Hematopoietic multipotent progenitor cell treated with erythropoietin and hydrocortisone succinate and interleukin-3 and kit ligand, for 6 days (in vitro differentiated cells): ENCODE results near the gene FAM118B.
A peak's percentile ranks its signal among the peaks of the same experiment; 100 is the strongest.

Source experiments
- DNase-seq: peaks from one replicate; pipeline ENCODE4 v3.0.0-alpha.2; 2015

The FAM118B gene

DNA sequence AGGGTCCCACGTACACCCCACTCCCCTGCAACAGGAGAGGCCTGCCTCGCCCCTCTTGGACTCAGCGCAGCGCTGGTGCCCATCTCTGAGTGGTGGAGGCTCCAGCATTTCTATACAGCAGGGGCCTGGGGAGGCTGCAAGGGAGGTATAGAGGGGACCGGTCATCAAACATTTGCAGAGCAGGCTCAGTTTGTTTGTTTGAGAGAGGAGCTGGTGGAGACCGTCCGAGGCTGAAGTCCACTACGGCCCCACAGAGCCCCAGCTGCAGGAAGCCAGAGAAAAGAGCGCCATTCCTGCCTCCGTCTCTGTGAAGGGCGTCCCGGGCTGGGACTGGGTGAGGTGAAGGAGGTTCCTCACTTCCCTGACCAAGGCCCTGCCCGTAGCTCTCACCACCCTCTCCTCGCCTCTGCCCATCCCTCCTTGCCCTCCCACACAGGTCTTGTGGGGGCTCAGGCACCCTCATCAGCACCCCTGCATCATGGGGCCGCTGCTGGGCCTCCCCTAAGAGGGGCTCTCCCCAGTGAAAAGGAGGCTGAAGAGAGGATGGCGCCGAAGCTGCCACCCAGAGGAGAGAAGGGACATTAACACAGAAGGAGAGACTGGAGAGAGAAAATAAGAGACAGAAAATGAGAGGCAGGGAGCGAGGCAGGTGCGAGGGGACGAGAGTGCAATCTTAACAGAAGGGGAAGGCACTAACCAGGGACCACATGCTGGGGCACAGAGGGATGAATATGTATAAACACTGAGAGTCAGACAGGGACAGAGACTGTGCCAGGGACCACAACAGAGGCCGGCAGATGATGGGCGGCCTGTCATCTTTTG is 24.7 kb upstream of the FAM118B start:
- no peak for DNase-seq

DNA sequence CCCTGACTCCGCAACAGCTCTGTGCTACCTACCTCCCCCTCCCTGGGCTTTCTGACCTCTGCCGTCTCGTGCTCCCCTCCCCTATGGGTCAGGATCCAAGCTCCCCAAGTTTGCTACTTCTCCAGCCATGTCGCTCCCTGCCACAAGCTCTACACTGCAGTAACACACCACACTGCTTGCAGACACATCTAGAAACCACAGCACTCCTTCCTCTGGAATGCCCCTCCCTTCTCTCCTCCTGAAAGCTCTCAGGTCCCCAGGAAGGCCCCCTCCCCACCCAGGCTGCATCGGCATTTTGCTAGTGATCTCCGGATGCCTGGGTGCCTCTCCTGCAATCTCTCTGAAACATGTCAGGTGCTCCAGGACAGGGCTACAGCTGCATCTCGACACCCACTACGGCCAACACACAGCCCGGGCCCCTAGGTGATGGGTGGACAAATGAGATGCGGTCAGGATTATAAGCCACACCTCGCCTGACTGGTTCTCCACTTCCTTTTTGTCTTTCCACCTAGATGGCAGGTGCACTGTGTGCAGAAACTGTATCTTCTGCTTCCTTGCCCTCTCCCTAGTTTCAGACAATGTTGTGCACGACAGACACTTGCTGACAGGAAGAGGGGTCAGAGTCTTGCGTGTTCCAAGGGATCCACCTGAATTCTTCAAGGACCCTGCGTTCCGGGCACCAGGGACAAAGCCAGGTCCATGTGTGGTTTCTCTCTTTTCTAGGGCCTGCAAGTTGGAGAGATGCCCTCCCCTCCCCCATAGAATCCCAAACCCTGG is 23.1 kb upstream of the FAM118B start:
- no peak for DNase-seq

DNA sequence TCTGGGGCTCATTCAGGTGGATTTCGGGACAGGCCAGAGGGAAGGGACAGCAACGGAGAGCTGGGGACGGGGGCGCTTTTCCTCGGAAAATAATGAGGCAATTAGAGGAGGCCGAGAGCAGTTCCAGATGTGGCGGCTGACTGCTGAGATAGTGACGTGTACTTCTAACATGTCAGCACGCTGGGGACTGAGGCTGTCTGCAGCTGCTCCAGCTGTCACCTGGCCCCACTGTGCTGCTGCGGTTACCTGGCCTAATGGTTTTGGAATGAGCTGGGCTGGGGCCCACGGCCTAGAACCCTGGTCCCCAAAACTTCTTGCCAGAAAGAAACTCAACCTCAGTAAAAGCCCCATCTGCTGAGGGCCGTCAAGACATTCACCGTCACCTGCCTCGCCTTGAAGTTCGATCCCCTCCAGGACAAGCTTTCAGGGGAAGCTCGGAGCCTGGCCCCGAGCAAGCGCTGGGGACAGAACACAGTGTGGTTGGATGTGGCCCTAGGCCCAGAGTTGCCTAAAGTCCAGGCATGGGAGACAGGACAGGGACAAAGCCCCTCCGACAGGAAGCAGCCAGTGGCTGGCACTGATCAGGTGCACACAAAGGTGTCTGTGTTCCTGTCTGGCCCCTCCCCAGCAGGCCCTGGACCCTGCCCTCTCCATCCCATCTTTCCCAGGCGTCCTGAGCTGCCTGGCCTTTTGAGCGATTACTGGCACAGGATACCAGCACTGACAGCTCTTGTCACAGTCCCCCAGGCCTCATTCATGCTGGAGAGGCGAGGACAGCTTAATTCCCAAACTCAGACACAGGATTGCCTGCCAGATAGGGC is 22.3 kb upstream of the FAM118B start:
- no peak for DNase-seq

DNA sequence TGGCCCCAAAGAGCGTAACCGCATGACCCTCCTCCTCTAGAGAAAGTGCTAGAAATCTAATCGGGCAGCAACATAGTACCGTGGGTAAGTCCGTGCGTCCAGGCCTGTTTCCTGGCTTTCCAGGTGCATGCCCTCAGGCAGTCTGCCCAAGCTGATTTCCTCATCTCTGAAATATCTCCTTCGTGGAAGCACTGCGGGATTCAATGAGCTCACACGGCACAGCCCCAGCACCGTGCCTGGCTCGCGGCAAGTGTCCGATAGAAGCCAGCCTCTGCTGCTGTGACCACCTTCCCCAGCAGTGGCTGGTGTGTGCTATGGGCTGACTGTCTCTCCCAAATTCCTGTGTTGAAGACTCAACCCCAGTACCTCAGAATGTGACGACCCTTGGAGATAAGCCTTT is 20.8 kb upstream of the FAM118B start:
- DNase-seq = no peak

DNA sequence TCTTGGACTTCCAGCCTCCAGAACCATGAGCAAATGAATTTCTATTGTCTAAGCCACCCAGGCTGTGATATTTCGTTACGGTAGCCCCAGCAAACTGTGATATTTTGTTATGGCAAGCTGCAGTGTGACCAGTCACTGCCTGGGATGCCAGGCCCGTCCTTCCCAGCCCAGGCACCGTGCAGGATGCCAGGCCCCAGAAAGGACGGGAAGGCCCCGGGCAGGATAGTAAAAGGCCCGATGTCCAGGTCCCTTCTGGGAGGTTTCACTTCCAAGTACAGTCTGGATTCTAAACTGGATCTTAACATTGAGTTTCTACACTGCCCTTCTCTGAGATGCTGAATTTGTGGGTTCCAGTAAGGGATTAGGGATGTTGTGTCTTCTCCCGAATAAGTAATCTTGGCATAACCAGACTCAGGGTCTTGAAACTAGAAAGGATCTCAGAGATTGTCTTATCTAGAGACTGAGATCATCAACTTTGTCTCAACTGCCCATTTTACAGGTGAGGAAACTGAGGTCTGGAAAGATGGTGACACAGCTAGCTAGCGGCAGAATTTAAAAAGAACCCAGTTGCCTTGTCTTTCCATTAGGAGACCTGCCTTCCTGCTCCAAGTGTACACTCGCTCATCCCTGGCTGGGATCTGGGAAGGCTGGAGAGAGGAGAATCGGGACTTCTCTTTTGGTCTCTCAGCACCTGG is 20.1 kb upstream of the FAM118B start:
- DNase-seq = no peak

DNA sequence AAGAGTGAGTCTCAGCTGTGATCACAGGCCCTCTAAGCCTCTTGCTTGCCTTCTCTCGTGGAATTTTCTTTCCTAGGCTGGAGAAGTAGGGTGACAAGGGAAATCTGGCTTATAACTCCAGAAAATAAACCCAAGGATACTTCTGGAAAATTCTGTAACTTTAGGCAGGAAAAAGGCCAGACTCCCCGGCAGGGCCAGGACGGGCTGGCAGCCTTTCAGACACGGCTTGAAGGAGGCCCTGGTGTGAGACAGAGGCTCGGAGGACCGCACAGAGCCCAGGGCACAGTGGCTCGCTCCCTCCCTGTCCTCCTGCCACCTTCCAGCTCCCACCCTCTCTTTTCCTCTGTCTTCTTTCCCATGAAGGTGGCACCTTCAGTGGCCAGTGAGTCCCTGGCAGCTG is 19.2 kb upstream of the FAM118B start:
- DNase-seq = no peak

DNA sequence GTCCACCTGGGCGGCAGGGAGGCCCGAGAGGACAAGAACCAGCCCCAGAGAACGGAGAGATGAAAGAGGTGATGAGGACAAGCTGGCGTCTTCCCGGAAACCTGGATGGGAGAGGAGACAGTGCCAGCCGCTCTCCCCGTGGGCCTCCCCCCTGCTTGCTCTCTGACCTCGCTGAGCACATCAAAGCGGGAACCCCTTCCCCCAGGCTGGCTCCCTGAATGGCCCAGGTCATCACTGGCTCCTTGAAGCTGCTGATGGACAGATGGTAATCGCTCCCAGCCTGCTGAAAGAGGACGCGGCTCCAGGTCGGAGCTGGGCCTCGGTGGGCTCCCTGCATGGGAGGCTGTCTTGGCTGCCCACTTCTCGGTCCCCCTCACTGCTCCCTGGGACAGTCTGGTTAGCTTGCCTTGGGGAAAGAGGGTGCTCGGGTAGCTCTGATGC is 18.5 kb upstream of the FAM118B start:
- DNase-seq = no peak

DNA sequence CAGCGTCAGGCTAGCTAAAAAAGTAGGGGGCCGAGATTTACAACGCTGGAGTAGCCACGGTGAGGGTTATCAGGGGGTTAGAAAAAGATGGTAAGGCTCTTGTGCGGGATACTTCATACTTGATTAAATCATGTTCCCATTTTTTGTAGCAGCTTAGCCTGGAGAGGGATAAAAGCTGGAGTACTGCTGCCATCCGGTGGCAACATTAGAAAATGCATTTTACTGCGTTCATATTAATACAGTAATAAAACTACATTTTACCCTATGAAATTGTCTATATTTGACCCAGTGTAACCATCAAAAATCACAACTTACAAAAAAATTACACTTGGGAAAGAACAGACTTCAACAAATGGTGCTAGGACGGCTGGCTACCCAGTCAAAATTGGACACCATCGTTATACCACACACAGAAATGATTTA is 17.4 kb upstream of the FAM118B start:
- peak; percentile 76 for DNase-seq

DNA sequence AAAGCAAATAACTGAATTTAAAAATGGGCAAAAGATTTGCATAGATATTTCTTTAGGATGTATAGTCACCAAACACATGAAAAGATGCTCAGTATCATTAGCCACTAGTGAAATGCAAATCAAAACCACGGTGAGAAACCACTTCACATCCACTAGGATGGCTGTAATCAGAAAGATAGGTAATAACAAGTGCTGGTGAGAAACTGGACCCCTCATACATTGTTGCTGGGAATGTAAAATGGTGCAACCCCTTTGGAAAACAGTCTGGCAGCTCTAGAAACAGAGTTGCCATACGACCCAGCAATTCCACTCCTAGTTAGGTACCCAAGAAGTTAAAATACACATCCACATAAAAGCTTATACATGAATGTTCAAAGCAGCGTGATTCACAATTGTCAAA is 16.5 kb upstream of the FAM118B start:
- DNase-seq = no peak

DNA sequence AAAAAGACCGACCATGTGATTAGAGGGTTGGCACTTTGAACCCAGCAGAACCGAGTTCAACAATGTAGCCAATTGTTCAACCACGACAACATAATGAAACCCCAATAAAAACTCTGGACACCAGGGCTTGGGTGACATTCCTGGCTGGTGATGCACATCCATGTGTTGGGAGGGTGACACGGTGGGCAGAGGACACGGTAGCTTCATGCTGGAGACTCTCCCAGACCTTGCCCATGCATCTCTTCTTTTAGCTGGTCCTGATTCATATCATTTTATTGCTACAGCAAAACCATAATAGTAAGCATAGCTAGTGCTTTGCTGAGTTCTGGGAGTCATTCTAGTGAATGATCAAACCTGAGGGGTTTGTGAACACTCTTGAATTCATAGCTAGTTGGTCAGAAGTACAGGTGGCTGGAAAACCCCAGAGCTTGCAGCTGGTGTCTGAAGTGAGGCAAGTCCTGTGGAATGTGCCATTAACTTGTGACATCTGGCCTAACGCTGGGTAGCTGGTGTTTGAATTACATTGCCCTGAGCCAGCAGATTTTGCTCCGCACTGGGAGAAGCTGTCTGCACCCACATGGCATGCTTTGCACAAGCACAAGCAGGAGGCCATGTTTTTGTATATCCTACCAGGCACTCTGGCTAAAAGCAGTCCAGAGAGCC is 14.2 kb upstream of the FAM118B start:
- no peak for DNase-seq

DNA sequence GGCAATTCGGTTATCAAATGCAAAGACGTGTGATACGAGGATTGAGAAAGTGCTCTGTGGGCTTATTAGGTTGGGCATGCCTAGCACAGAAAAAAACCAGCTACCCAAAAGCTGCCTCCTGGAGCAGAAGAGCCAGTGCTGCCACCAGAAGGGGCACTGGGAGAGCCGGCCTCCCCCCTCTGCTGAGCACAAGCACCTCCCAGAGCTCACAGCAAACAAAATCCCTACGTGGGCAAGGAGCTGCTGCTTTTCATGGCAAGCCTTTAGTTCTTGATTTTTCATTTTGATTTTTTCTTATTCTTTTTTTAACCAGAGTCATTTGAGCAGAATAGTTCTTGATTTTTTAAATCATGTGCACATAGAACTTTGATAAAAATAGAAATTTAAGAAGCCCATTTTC is 12.9 kb upstream of the FAM118B start:
- DNase-seq = no peak

DNA sequence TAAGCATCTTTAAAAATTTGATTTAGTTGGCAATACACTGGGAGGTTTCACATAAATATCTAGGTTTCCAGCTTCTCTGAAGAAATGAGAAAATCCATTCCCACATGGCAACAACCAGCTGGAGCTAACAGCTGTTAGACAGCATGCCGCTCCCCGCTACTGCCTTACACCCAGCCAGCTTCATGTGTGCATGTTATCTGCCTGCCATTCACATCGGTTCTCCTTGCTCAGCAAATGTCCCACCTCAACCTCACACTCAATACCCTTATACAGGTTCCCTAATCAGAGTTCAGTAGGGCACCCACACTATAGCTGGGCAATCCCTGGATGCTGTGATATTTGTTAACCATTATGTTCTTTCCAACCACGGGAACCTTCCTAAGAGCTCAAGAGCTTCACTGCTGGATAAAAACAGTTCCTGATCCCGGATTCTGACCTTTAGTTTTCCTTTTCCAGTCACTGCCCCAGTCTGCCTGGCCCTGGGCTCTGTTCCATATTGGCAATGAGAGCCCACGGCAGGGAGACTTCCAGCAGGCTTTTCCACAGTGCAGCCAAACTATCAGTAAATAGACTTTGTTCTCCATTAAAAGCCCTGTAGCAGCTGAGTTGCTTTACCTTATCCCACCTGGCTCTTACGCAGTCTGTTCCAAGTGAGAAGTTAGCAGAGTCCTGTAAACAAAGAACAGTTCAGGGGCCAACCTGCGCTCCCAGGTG is 8.8 kb upstream of the FAM118B start:
- no peak for DNase-seq

DNA sequence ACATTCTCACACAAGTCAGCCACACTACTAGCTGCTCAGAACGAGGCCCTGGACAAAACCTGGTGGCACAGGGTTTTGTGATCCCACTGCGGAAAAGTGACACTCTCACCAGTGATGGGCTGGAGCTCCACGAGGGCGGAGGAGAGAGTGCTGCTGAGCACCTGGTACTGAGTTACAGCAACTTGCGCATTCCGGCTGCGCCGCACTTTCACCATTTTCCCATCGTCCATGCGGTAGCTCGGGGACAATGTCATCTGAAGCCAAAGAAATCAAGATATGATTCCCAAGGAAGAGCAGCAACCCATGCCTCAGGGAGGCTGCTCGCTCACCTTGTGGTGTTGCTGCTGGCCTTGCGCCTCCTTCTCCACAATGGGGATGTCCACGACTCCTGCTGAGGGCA is 6.2 kb upstream of the FAM118B start:
- DNase-seq = no peak

DNA sequence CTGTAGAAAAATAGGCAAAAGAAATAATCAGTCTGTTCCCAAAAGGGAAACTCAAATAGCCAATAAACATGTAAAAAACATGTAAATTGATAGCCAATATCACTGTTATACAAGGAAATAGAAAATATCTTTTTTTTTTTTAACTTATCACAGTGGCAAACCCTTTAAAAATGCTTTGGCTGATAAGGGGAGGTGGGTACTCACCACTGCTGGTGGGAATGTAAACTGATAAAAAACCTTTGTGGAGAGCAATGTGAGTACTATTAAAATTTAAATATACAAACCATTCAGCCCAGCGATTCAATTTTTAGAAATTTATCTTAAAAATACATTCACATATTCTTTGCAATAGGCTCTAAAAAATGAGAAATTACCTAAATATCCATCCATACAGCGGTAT is 3.7 kb upstream of the FAM118B start:
- peak; percentile 55 for DNase-seq

DNA sequence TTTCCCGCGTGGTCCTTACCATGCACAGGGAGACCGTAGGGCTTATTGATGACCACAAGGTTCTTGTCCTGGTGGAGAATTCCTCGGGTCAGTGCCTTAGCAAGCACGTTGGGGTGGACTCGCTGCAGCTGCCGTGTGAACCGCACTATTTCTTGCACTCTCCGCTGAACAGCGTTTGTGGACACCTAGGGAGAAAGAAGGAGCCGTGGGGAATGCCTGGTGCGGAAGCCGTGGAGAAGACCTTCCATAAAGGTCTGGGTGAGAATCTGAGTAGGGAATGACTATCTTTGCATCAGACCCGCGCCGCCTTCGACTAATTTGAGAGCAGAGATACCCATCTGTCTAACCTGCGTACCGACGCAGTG is 729 bp upstream of the FAM118B start:
- DNase-seq = no peak

DNA sequence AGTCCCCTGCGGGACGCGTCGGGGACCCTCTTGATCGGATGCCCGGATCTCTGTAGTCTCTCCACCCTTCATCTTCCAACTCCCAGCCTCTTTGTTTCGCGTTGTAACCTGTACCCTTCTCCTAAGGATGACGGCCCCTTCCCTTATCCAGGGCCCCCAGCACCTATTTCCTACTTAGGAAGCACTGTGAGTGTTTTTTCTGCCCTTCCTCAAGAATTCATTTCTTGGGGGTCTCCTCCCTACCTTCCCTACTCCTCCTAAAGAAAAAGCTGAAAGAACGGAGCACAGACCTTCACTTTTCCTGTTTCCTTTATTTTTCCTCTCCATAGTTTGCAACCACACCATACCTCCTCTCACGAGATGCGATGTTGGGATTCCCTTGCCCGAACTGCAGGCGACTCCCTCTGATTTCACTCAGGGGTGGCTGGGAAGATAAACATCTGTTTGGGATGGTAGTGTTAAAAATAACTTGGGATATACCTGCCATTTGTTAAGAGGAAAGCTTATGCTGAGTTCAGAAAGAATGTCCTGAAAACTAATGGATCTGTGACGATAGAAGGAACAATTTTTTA is 593 bp downstream of the FAM118B start:
- DNase-seq = no peak

DNA sequence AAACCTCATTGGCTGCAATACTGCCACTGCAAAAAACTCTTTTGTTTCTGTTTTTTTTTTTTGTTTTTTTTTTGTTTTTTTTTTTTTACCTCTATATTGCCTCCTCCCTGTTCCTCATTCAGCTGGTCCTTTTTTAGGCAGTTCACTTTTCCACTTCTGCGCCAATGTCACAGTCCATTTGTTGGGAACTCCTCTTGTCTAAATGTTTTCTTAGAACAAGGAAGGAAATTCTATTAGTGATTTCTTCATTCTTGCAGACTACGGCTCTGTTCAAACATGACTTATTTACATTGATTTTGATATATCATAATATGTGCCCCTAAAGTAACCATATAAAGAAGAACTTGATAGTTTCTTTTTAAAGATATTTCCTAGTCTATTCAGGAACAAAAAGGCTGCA is 2.9 kb downstream of the FAM118B start:
- DNase-seq = no peak

DNA sequence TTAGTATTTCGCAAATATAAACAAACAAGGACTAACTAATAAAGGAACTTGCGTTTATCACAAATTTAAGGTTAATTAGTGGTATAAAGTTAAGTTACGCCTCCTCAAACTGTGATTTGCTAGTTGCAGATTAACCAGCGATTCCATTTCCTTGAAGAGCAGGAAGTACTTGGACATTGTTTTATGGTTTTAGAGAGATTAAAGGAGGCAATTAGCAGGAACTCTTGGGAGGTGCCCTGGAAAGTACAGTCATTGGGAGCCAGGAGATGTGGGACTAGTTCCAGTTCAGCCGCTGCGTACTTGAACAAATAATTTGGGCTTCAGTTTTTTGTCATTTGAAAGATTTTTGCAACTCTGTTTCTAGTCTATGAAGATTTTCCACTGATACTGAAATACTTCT is 3.3 kb downstream of the FAM118B start:
- DNase-seq = no peak

DNA sequence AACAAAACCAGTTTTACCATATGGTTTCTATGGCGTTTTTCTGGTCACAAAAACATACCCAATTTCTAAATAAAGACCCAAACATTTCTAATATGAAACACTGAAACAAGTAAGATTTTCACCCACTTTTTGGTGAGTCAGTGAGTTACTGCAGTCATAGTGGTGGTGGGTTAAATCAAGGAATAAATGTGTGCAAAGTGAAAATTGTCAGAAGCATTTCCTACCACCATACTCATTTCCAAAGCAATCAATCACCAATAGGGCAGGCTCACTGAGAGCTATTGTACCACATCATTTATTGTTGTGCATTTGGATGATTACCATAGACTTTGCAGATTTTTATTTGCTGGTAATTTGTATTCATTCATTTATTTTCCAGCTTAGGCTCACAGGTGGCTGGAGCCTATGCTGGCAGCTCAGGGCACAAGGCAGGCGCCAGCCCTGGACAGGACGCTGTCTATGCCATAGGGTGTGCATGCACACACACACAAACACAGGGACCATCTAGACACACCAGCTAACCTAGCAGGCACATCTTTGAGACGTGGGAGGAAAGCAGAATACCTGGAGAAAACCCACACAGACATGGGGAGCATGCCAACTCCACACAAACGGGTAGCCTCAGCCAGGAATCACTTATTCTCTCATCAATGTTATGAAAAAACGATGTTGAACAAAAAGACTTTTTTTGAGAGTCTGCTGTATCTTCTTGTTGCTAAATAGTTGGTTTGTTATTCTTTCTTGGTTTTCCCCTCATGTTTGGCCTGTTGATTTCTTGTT is 5.1 kb downstream of the FAM118B start:
- no peak for DNase-seq

DNA sequence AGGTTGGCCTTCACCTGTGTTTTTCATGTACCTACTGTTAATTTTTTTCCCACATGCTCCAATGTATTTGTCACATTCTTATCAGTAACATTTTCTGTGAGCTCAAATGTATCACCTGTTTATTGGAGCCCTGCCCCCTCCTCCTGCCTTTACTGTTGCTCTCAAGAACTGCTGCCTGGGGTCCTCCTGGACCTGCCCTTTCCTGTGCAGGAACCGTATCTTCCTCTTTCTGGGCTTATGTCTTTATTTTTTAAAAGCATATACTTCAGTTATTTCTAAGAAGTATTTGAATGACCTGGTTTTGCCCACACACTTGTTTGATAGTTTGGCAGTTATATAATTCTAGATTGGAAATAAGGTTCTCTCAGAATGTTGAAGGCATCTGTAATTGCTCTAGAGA is 5.9 kb downstream of the FAM118B start:
- DNase-seq = peak; percentile 16

DNA sequence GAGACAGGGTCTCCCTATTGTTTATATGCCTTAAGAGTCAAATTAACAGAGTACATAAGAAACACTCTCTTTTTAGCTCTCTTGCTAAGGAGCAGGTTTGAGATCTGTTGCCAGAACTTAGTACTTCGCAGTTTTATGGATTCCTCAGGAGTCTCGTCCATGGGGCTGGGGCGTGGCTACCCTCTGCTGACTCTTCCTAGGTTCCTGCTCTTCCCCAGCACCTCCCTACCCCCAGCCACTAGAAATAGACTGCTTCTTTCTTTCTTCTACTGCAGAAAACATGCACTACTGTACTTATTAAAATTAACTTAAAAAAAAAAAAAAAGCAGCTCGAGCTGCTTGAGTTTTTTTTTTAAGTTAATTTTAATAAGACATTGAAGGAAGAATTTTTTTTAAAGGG is 8.0 kb downstream of the FAM118B start:
- no peak for DNase-seq
